Measurements from ENCODE around the gene CD28.

The CD28 gene

DNA sequence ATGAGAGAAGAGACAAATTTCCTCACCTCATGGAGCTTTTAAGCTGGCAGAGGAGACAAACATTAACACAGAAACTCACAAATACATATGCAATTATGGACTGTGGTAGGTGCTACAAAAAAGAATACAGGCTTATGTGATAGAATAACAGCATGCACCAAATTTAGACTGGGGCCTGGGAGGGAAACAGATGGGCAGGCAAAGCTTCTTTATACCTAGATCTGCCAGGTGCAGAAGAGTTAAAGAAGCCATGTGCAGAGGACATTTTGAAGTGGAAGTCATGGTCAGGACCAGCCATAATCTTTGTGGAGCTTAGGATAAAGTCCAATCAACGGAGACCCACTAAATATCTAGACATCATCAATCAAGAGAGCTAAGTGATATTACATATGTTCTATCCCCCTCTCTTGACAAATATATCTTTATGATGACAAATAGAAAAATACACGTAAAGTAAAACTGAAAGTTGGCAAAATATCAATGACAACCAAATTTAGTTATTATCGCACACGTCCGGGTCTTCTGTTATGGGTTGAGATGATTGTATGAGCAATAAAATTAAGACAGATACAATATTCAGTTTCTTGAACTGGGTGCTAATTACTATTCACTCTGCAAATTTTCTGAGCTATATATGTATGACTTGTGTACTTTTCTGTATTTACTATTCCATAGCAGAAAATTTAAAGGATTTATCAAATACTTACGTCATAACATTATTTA is 44.1 kb downstream of the CD28 start:
- DNase-seq (ENCODE audit: low read depth), result no peak
- TF ChIP-seq, protein P1, sequence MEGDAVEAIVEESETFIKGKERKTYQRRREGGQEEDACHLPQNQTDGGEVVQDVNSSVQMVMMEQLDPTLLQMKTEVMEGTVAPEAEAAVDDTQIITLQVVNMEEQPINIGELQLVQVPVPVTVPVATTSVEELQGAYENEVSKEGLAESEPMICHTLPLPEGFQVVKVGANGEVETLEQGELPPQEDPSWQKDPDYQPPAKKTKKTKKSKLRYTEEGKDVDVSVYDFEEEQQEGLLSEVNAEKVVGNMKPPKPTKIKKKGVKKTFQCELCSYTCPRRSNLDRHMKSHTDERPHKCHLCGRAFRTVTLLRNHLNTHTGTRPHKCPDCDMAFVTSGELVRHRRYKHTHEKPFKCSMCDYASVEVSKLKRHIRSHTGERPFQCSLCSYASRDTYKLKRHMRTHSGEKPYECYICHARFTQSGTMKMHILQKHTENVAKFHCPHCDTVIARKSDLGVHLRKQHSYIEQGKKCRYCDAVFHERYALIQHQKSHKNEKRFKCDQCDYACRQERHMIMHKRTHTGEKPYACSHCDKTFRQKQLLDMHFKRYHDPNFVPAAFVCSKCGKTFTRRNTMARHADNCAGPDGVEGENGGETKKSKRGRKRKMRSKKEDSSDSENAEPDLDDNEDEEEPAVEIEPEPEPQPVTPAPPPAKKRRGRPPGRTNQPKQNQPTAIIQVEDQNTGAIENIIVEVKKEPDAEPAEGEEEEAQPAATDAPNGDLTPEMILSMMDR (IDR thresholded peaks at IDR 0.05; ENCODE audit: insufficient read depth, low read depth, low read length, missing control alignments), result no peak
- H3K4me3 ChIP-seq (ENCODE audit: low read length), result no peak overlapping the region

DNA sequence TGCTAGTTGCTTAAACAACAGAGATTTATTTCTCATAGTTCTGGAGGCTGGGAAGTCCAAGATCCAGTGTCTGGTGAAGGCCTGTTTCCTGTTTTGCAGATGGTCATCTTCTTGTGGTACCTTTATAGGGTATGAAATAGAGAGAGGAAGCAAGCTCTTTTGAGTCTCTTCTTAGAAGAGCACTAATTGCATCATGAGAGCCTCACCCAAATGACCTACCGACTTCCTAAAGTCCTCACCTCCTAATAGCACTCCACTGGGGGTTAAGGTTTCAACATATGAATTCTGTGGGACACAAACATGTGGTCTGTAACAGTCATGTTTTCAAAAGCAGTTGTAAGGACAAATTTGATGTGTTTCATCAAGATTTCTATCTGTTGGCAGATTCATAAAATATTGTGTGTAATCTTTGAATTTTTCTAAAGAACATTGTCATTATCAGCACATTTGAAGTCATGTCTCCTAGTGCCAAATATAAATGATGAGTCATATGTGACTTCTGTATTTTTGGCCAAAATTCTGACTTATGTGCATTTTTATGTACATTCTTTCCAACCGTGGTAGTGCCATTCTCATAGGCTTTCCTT is 45.3 kb downstream of the CD28 start:
- no peak overlapping the region for H3K4me3 ChIP-seq (ENCODE audit: low read length)
- no peak for DNase-seq (ENCODE audit: low read depth)
- TF ChIP-seq, protein P1 (IDR thresholded peaks at IDR 0.05; ENCODE audit: insufficient read depth, low read depth, low read length, missing control alignments), result no peak

DNA sequence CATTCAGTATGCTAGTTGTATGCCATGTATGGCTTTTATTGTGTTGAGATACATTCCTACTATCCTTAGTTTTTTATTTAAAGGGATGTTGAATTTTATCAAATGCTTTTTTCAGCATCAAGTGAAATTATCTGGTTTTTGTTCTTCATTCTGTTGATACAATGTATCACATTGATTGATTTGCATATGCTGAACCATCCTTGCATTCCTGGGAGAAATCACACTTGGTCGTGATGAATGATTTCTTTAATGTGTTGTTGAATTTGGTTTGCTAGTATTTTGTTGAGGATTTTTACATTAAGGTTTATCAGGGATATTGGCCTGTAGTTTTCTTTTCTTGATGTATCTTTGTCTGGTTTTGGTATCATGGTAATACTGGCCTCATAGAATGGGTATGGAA is 49.7 kb downstream of the CD28 start:
- no peak for DNase-seq (ENCODE audit: low read depth)
- H3K4me3 ChIP-seq (ENCODE audit: low read length), result no peak overlapping the region
- TF ChIP-seq, protein P1 (IDR thresholded peaks at IDR 0.05; ENCODE audit: insufficient read depth, low read depth, low read length, missing control alignments), result no peak

DNA sequence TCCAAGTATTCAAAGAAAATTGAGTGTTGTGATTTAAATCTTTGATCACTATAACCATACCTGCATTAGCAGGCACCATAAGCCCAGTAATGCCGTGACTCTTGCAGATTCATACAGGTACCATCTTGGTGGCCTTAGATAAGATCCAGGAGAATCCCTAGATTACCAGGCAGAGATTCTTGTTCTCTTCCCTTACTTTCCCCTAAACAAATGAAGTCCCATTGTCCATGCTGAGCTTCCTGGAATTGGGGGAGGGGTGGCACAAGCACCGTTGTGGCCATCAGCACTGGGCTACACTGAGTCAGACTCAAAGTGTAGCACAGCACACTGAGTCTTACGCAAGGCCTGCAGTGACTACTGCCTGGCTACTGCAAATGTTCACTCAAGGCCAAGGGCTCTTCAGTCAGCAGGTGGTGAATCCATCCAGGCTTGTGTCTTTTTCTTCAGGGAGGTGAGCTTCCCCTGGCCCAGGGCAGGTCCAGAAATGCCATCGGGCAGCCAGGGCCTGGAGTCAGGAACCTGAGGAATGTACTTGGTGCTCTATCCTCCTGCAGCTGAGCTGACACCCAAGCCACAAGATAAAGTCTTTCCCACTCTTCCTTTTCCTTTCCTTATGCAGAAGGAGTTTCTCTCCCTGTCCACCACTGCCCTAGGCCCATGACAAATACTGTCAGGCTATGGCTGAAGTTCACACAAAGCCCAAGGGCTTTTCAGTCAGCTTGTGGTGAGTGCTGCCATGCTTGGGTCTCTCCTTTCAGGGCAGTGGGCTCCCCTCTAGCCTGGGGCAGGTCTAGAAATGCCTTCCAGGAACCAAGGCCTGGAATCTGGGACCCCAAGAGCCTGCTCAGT is 52.6 kb downstream of the CD28 start:
- no peak overlapping the region for H3K4me3 ChIP-seq (ENCODE audit: low read length)
- TF ChIP-seq, protein P1 (IDR thresholded peaks at IDR 0.05; ENCODE audit: insufficient read depth, low read depth, low read length, missing control alignments), result no peak
- peak; percentile 92 for DNase-seq (ENCODE audit: low read depth)

DNA sequence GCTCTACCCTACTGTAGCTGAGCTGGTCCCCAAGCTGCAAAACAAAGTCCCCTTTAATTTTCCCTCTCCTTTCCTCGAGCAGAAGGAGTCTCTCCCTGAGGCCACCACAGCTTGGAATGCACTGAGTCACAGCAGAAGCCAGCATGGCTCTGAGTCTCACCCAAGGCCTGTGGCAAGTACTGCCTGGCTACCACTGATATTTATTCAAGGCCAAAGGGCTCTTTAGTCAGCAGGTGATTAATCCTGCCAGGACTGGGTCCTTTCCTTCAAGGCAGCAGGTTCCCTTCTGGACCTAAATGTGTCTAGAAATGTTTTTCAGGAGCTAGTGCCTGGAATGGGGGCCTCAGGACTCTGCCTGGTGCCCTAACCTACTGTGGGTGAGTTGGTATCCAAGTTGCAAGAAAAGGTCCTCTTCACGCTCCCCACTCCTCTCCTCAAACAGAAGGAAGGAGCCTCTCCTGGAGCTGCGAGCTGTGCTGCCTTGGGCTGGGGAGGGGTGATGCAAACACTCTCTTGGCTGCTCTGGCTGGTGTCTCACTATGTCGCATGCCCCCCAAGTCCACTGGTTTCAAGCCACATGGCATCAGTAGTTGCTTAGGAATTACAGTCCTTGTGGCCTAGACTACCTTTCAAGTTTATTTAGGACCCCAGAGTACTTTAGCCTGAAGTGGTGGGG is 53.4 kb downstream of the CD28 start:
- TF ChIP-seq, protein P1 (IDR thresholded peaks at IDR 0.05; ENCODE audit: insufficient read depth, low read depth, low read length, missing control alignments), result no peak
- no peak overlapping the region for H3K4me3 ChIP-seq (ENCODE audit: low read length)

DNA sequence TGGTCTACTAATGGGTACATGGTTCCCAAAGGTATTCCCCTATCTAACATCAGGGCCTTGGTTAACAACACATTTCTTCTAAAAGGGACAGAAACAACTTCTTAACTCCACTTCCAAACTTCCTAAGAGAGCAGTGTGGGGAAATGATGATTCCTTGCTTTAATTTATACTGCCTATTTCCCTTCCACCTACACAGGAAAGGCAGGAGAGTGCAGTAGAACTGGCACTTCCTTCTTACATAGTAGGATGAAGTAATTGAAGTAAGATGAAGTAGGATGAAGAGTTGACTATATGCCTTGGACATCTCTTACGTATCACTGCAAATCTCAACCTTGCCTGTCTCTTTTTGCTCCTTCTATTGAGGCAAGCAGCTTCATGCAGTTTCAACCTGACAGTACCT is 54.7 kb downstream of the CD28 start:
- TF ChIP-seq, protein P1 (IDR thresholded peaks at IDR 0.05; ENCODE audit: insufficient read depth, low read depth, low read length, missing control alignments), result no peak
- no peak for DNase-seq (ENCODE audit: low read depth)
- no peak overlapping the region for H3K4me3 ChIP-seq (ENCODE audit: low read length)

More for the DNA sequence above, 53.4 kb downstream of the CD28 start:
- DNase-seq (ENCODE audit: low read depth), result peak; percentile 93
